HepG2 (cell line): ENCODE measurements around the gene OGFOD3. TPM values are rescaled to one million over a fixed set of nuclear protein-coding genes. Genes with fewer than 3 reads are reported as not detected.

Experiments used
- ATAC-seq: fragments of 200-7000 bp; cut with Tn5 transposase; 3 replicates; pipeline ENCODE4 v1.9.1; 2020; ENCODE audit warnings: mild to moderate bottlenecking, moderate library complexity
- BruUV-seq: library from RNA; stranded (reverse); fragments of 400-500 nt; replicated peaks from 2 replicates; lab custom pipeline; 2021; lab: Mats Ljungman, UMichigan
- CTCF ChIA-PET: fragments of 300-600 bp; formaldehyde crosslinking; extraction: SDS; loops from one replicate; lab custom pipeline; 2021; ENCODE audit warnings: low total read pairs, inconsistent platforms, low intra/inter-chr PET ratio; lab: Yijun Ruan, JAX
- POLR2A ChIA-PET: fragments of 350-600 bp; sonication (Branson Sonifier 250); formaldehyde crosslinking; loops from one replicate; lab custom pipeline; 2020; ENCODE audit warnings: antibody characterized with exemption, inconsistent platforms; lab: Yijun Ruan, JAX
- DNase-seq: peaks from one replicate; pipeline ENCODE4 v3.0.0-alpha.2; 2015; ENCODE audit warnings: low spot score
- FAIRE-seq: peaks from 3 replicates; lab custom pipeline; 2011; peaks lifted over from hg19 to GRCh38; lab: Jason Lieb, UNC
- H2AFZ ChIP-seq: one replicate; pipeline ENCODE4 v1.6.1; 2011; ENCODE audit warnings: low read length, inconsistent platforms
- H3K27ac ChIP-seq: fragments of 300-600 bp; 3 replicates; pipeline ENCODE4 v1.8.0; 2011; ENCODE audit warnings: mixed run types, mild to moderate bottlenecking, mixed read lengths, low read length, inconsistent platforms; ENCODE audit not compliant: insufficient read depth; ENCODE audit errors: extremely low read length
- H3K27me3 ChIP-seq, 2 experiments: fragments of 200-600 bp in 1 of 2; 2 replicates in 1 of 2; 3 replicates in 1 of 2; pipeline versions ENCODE4 v1.6.0 to v1.8.0; 2011; ENCODE audit warnings: low read length in 2 of 2, mild to moderate bottlenecking in 2 of 2, moderate library complexity in 2 of 2, inconsistent platforms in 1 of 2; ENCODE audit not compliant: insufficient read depth in 2 of 2, control insufficient read depth in 1 of 2
- H3K36me3 ChIP-seq, 2 experiments: fragments of 200-600 bp in 1 of 2; replicated peaks in 1 of 2; 2 replicates in 1 of 2; 3 replicates in 1 of 2; pipeline versions ENCODE4 v1.5.1 to v1.8.0; 2011; ENCODE audit warnings: low read length in 2 of 2, inconsistent platforms in 1 of 2; ENCODE audit not compliant: insufficient read depth in 2 of 2, control insufficient read depth in 1 of 2
- H3K4me1 ChIP-seq: 2 replicates; pipeline ENCODE4 v1.5.1; 2012; ENCODE audit warnings: low read length, inconsistent platforms; ENCODE audit not compliant: insufficient read depth
- H3K4me2 ChIP-seq: 2 replicates; pipeline ENCODE4 v1.6.0; 2011; ENCODE audit warnings: low read depth, low read length, inconsistent platforms
- H3K4me3 ChIP-seq, 3 experiments: fragments of 200-600 bp in 1 of 3; sonication (generic), shearing (Covaris generic) in 1 of 3; replicated peaks in 1 of 3; 2 replicates each; pipeline ENCODE4 v1.5.1; 2011 to 2016; ENCODE audit warnings: low read length in 3 of 3, inconsistent platforms in 2 of 3, low read depth in 2 of 3, mild to moderate bottlenecking in 2 of 3, control low read depth in 1 of 3, mixed read lengths in 1 of 3; ENCODE audit not compliant: insufficient read depth in 1 of 3
- H3K79me2 ChIP-seq: one replicate; pipeline ENCODE4 v1.6.1; 2011; ENCODE audit warnings: low read length, inconsistent platforms; ENCODE audit not compliant: insufficient read depth
- H3K9ac ChIP-seq: 2 replicates; pipeline ENCODE4 v1.6.0; 2011; ENCODE audit warnings: mild to moderate bottlenecking, low read depth, low read length, inconsistent platforms; ENCODE audit not compliant: insufficient read depth
- H3K9me3 ChIP-seq: 2 replicates; pipeline ENCODE4 v1.5.1; 2012; ENCODE audit warnings: mild to moderate bottlenecking, low read length
- H4K20me1 ChIP-seq: 2 replicates; pipeline ENCODE4 v1.6.0; 2011; ENCODE audit warnings: inconsistent platforms, mild to moderate bottlenecking, low read length, moderate library complexity; ENCODE audit not compliant: insufficient read depth
- ARHGAP35 ChIP-seq: sonication (generic); formaldehyde crosslinking; IDR thresholded peaks from 2 replicates; pipeline ENCODE4 v1.9.0; 2022; ENCODE audit warnings: mild to moderate bottlenecking, inconsistent platforms, moderate library complexity, missing genetic modification reagents, borderline replicate concordance
- CBX1 ChIP-seq: IDR thresholded peaks from one replicate; pipeline ENCODE4 v1.6.1; 2016; ENCODE audit warnings: antibody characterized with exemption, low read depth
- RFX1 ChIP-seq: fragments of 450-650 bp; IDR thresholded peaks from 2 replicates; pipeline ENCODE4 v1.6.1; 2017
- YEATS4 ChIP-seq: sonication (generic); formaldehyde crosslinking; IDR thresholded peaks from 2 replicates; pipeline ENCODE4 v1.4.0; 2020; ENCODE audit warnings: missing genetic modification reagents, borderline replicate concordance
- ZBTB38 ChIP-seq: sonication (generic); formaldehyde crosslinking; IDR thresholded peaks from 2 replicates; pipeline ENCODE4 v1.5.1; 2020; ENCODE audit warnings: mild to moderate bottlenecking, missing genetic modification reagents
- ZBTB4 ChIP-seq: sonication (generic); formaldehyde crosslinking; IDR thresholded peaks from 2 replicates; pipeline ENCODE4 v1.4.0; 2020; ENCODE audit warnings: missing genetic modification reagents, mild to moderate bottlenecking, borderline replicate concordance
- ZNF225 ChIP-seq: sonication (generic); formaldehyde crosslinking; IDR thresholded peaks from 2 replicates; pipeline ENCODE4 v1.4.0; 2020; ENCODE audit warnings: mild to moderate bottlenecking, missing genetic modification reagents
- ZNF235 ChIP-seq: sonication (generic); formaldehyde crosslinking; IDR thresholded peaks from 2 replicates; pipeline ENCODE4 v1.8.1; 2023; ENCODE audit warnings: mild to moderate bottlenecking, missing genetic modification reagents, borderline replicate concordance
- ZNF501 ChIP-seq: sonication (generic); formaldehyde crosslinking; IDR thresholded peaks from 2 replicates; pipeline ENCODE4 v1.5.1; 2020; ENCODE audit warnings: mild to moderate bottlenecking, moderate library complexity, missing genetic modification reagents
- ZNF577 ChIP-seq: sonication (generic); formaldehyde crosslinking; IDR thresholded peaks from 2 replicates; pipeline ENCODE4 v1.4.0; 2020; ENCODE audit warnings: mild to moderate bottlenecking, low read depth, missing genetic modification reagents, borderline replicate concordance
- ZNF737 ChIP-seq: sonication (generic); formaldehyde crosslinking; IDR thresholded peaks from 2 replicates; pipeline ENCODE4 v1.5.0; 2020; ENCODE audit warnings: missing genetic modification reagents, mild to moderate bottlenecking, borderline replicate concordance
- WGBS: methylation state at CpG from one replicate; pipeline ENCODE4 v1.1.6; 2017; ENCODE audit warnings: low lambda C conversion rate; 5-methylcytosine and 5-hydroxymethylcytosine counted together
- in situ Hi-C: cut with HindIII; loops from 2 replicates; pipeline ENCODE4 v1.10.0; 2017; ENCODE audit warnings: low pct_unique_long_range_greater_than_20kb; ENCODE audit not compliant: extremely low pct_ligation_motif_present
- intact Hi-C: fragments of 100-400 bp; cut with micrococcal nuclease; formaldehyde crosslinking; loops from one replicate; pipeline ENCODE4 v1.10.0; 2022; ENCODE audit not compliant: unreplicated experiment
- polyA plus RNA-seq, 8 experiments: library from polyadenylated mRNA; depleted of rRNA in 3 of 8; stranded (reverse) in 7 of 8; unstranded in 1 of 8; fragments of >200 nt; fragmentation: Illumina TruSeq in 4 of 8; extraction: Trizol in 4 of 8; gene quantifications; 2 replicates each; pipeline versions ENCODE4 v1.2.1 to v1.2.3, GENCODE V29; 2011 to 2016; ENCODE audit warnings: low read depth in 4 of 8, missing spikeins in 1 of 8, mixed read lengths in 1 of 8; ENCODE audit not compliant: insufficient read depth in 1 of 8
- total RNA-seq, 5 experiments: library from RNA; depleted of rRNA; stranded (reverse); fragments of >200 nt; fragmentation: Illumina TruSeq; extraction: Trizol; gene quantifications; 2 replicates each; pipeline ENCODE4 v1.2.3, GENCODE V29; 2016; ENCODE audit warnings: low read depth in 1 of 5
- TF ChIP-seq, protein P1 (sequence below): sonication (generic); formaldehyde crosslinking; IDR thresholded peaks from 2 replicates; pipeline ENCODE4 v1.4.0; 2020; ENCODE audit warnings: mild to moderate bottlenecking, missing genetic modification reagents
- TF ChIP-seq, protein P2 (sequence below): sonication (generic); formaldehyde crosslinking; IDR thresholded peaks from 2 replicates; pipeline ENCODE4 v1.8.1; 2022; ENCODE audit warnings: low read depth, mild to moderate bottlenecking, missing genetic modification reagents
- TF ChIP-seq, protein P3 (sequence below): sonication (generic); formaldehyde crosslinking; IDR thresholded peaks from 2 replicates; pipeline ENCODE4 v1.4.0; 2020; ENCODE audit warnings: mild to moderate bottlenecking, missing genetic modification reagents

OGFOD3 gene
- total and polyA plus RNA-seq, 2 of the 13 experiments (the other 11 are each of a cell fraction or from before 2014, with no cell fraction given), result 40.0 to 42.1 TPM

- Histone ChIP-seq H3K27me3 (peaks cover 2 to 21% of the 10 kb centered on the region in 2 experiments; a peak in 4 of 5 replicates), H3K4me1 (peaks cover 75% of the 10 kb centered on the region), H3K36me3 (no peaks in the 10 kb centered on the region), H3K4me3 (peak overlapping the region; percentile 40 to 68 (median 57); a peak in 3 of 6 replicates), H3K27ac (peak overlapping the region; percentile 58), H3K79me2 (no peaks in the 10 kb centered on the region), H3K9me3 (no peaks in the 10 kb centered on the region), H4K20me1 (no peaks in the 10 kb centered on the region), H3K9ac (peak overlapping the region; percentile 36), H2AFZ (no peak overlapping the region), H3K4me2 (peak overlapping the region; percentile 89)
- 87% methylated on average over 44 of the region's 46 CpGs for WGBS
- FAIRE-seq, result no peak
- no peak for DNase-seq
- POLR2A ChIA-PET, result interaction anchor here (1.1 to 1.9 kb wide), 11 partner anchors 9 to 83 kb away, joined by 3 to 38 read pairs (median 8); partner anchors contain the start of genes HEXD and TEX19
- CTCF ChIA-PET, result no interaction called here
- BruUV-seq, result no TSS peak
- intact Hi-C loops, result no loop called here
- in situ Hi-C loops, result no loop called here
- no peak for ATAC-seq
- TF ChIP-seq, protein P1, sequence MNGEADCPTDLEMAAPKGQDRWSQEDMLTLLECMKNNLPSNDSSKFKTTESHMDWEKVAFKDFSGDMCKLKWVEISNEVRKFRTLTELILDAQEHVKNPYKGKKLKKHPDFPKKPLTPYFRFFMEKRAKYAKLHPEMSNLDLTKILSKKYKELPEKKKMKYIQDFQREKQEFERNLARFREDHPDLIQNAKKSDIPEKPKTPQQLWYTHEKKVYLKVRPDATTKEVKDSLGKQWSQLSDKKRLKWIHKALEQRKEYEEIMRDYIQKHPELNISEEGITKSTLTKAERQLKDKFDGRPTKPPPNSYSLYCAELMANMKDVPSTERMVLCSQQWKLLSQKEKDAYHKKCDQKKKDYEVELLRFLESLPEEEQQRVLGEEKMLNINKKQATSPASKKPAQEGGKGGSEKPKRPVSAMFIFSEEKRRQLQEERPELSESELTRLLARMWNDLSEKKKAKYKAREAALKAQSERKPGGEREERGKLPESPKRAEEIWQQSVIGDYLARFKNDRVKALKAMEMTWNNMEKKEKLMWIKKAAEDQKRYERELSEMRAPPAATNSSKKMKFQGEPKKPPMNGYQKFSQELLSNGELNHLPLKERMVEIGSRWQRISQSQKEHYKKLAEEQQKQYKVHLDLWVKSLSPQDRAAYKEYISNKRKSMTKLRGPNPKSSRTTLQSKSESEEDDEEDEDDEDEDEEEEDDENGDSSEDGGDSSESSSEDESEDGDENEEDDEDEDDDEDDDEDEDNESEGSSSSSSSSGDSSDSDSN, result no peak
- TF ChIP-seq ARHGAP35 (peak; percentile 61; the same call in 1 of the 2 replicates), ZNF577 (CRISPR knock-in tag) (no peak), RFX1 (no peak), ZBTB4 (CRISPR knock-in tag) (peak; percentile 48; the same call in 1 of the 2 replicates), ZNF235 (CRISPR knock-in tag) (no peak), ZNF737 (CRISPR knock-in tag) (no peak), CBX1 (no peak), ZNF225 (no peak), YEATS4 (CRISPR knock-in tag) (no peak), ZBTB38 (CRISPR knock-in tag) (peak; percentile 64; the same call in 1 of the 2 replicates), ZNF501 (peak; percentile 9; the same call in 1 of the 2 replicates)
- TF ChIP-seq, protein P2, sequence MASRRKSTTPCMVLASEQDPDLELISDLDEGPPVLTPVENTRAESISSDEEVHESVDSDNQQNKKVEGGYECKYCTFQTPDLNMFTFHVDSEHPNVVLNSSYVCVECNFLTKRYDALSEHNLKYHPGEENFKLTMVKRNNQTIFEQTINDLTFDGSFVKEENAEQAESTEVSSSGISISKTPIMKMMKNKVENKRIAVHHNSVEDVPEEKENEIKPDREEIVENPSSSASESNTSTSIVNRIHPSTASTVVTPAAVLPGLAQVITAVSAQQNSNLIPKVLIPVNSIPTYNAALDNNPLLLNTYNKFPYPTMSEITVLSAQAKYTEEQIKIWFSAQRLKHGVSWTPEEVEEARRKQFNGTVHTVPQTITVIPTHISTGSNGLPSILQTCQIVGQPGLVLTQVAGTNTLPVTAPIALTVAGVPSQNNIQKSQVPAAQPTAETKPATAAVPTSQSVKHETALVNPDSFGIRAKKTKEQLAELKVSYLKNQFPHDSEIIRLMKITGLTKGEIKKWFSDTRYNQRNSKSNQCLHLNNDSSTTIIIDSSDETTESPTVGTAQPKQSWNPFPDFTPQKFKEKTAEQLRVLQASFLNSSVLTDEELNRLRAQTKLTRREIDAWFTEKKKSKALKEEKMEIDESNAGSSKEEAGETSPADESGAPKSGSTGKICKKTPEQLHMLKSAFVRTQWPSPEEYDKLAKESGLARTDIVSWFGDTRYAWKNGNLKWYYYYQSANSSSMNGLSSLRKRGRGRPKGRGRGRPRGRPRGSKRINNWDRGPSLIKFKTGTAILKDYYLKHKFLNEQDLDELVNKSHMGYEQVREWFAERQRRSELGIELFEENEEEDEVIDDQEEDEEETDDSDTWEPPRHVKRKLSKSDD, result 0 out of 2 replicates have a peak, but pooled peaks have one; percentile 36
- TF ChIP-seq, protein P3, sequence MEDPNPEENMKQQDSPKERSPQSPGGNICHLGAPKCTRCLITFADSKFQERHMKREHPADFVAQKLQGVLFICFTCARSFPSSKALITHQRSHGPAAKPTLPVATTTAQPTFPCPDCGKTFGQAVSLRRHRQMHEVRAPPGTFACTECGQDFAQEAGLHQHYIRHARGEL (CRISPR knock-in tag), result 0 out of 2 replicates have a peak, but pooled peaks have one; percentile 19
Observed at GRCh38 chr17:82375359-82376041, 42.9 kb downstream of the OGFOD3 start.
